IMR-90 (cell line): ENCODE data around the gene CFAP97D1. TPM values are rescaled to one million over a fixed set of nuclear protein-coding genes. Genes with fewer than 3 reads are reported as not detected.

Experiments used
- ATAC-seq: fragments of 200-7000 bp; cut with Tn5 transposase; 2 replicates; pipeline ENCODE4 v1.9.1; 2020; ENCODE audit warnings: low read depth, mild to moderate bottlenecking, moderate library complexity
- BruUV-seq: library from RNA; stranded (reverse); fragments of 400-500 nt; replicated peaks from 2 replicates; lab custom pipeline; 2021; lab: Mats Ljungman, UMichigan
- CTCF ChIA-PET: fragments of 300-600 bp; formaldehyde crosslinking; extraction: SDS; loops from one replicate; lab custom pipeline; 2021; ENCODE audit warnings: antibody characterized with exemption; lab: Yijun Ruan, JAX
- POLR2A ChIA-PET: fragments of 300-600 bp; sonication (Branson Sonifier 250); formaldehyde crosslinking; loops from one replicate; lab custom pipeline; 2022; ENCODE audit warnings: antibody characterized with exemption; ENCODE audit not compliant: unreplicated experiment; lab: Charles Lee
- DNase-seq: peaks from one replicate; pipeline ENCODE4 v3.0.0; 2013
- H2AFZ ChIP-seq: replicated peaks from 2 replicates; pipeline ENCODE3; 2013; ENCODE audit warnings: low read length, mild to moderate bottlenecking; ENCODE audit not compliant: poor library complexity
- H2AK5ac ChIP-seq: 2 replicates; pipeline ENCODE4 v1.6.1; 2013; ENCODE audit warnings: low read depth, low read length, inconsistent platforms
- H2AK9ac ChIP-seq: replicated peaks from 2 replicates; pipeline ENCODE3; 2013; ENCODE audit warnings: mild to moderate bottlenecking, low read depth, low read length, moderate library complexity; ENCODE audit not compliant: poor library complexity
- H2BK120ac ChIP-seq: 2 replicates; pipeline ENCODE4 v1.6.1; 2013; ENCODE audit warnings: low read depth, low read length, inconsistent platforms
- H2BK15ac ChIP-seq: 3 replicates; pipeline ENCODE4 v1.6.1; 2013; ENCODE audit warnings: low read depth, low read length, inconsistent platforms
- H2BK20ac ChIP-seq: 2 replicates; pipeline ENCODE4 v1.6.1; 2013; ENCODE audit warnings: low read depth, mild to moderate bottlenecking, inconsistent platforms, low read length, moderate library complexity
- H2BK5ac ChIP-seq: 2 replicates; pipeline ENCODE4 v1.6.1; 2013; ENCODE audit warnings: mild to moderate bottlenecking, low read depth, low read length, inconsistent platforms; ENCODE audit not compliant: poor library complexity, severe bottlenecking
- H3K14ac ChIP-seq: replicated peaks from 2 replicates; pipeline ENCODE4 v1.6.1; 2013; ENCODE audit warnings: low read depth, low read length, inconsistent platforms
- H3K18ac ChIP-seq: 2 replicates; pipeline ENCODE4 v1.6.1; 2013; ENCODE audit warnings: low read depth, low read length, control low read depth
- H3K23ac ChIP-seq: 2 replicates; pipeline ENCODE4 v1.6.1; 2013; ENCODE audit warnings: low read depth, low read length, inconsistent platforms
- H3K27ac ChIP-seq: 2 replicates; pipeline ENCODE4 v1.5.1; 2013; ENCODE audit warnings: mild to moderate bottlenecking, control low read depth, low read length; ENCODE audit not compliant: insufficient read depth
- H3K27me3 ChIP-seq: 2 replicates; pipeline ENCODE4 v1.6.1; 2013; ENCODE audit warnings: low read length; ENCODE audit not compliant: control insufficient read depth, insufficient read depth
- H3K36me3 ChIP-seq: 2 replicates; pipeline ENCODE4 v1.6.1; 2013; ENCODE audit warnings: low read length, mixed read lengths; ENCODE audit not compliant: control insufficient read depth, insufficient read depth
- H3K4ac ChIP-seq: 2 replicates; pipeline ENCODE4 v1.6.1; 2013; ENCODE audit warnings: low read depth, low read length, inconsistent platforms
- H3K4me1 ChIP-seq: 2 replicates; pipeline ENCODE4 v1.6.1; 2013; ENCODE audit warnings: low read length, mixed read lengths; ENCODE audit not compliant: control insufficient read depth, insufficient read depth
- H3K4me2 ChIP-seq: 2 replicates; pipeline ENCODE4 v1.6.1; 2013; ENCODE audit warnings: low read depth, mild to moderate bottlenecking, control low read depth, low read length, moderate library complexity
- H3K4me3 ChIP-seq: 2 replicates; pipeline ENCODE4 v1.5.1; 2013; ENCODE audit warnings: low read depth, mild to moderate bottlenecking, control low read depth, low read length, moderate library complexity; ENCODE audit not compliant: insufficient read depth
- H3K56ac ChIP-seq: 2 replicates; pipeline ENCODE4 v1.6.1; 2013; ENCODE audit warnings: low read length, inconsistent platforms; ENCODE audit not compliant: insufficient read depth; ENCODE audit errors: extremely low read depth
- H3K79me1 ChIP-seq, 2 experiments: 2 replicates each; pipeline ENCODE4 v1.6.1; 2013; ENCODE audit warnings: low read length in 2 of 2, inconsistent platforms in 1 of 2, low read depth in 1 of 2
- H3K9ac ChIP-seq: 2 replicates; pipeline ENCODE4 v1.6.1; 2013; ENCODE audit warnings: low read depth, low read length, control low read depth
- H3K9me1 ChIP-seq: 2 replicates; pipeline ENCODE4 v1.6.1; 2013; ENCODE audit warnings: low read length, inconsistent platforms; ENCODE audit not compliant: insufficient read depth
- H3K9me3 ChIP-seq: 2 replicates; pipeline ENCODE4 v1.6.1; 2013; ENCODE audit warnings: low read length; ENCODE audit not compliant: control insufficient read depth, insufficient read depth
- H4K20me1 ChIP-seq: 2 replicates; pipeline ENCODE4 v1.6.1; 2013; ENCODE audit warnings: low read length, inconsistent platforms; ENCODE audit not compliant: insufficient read depth
- H4K5ac ChIP-seq: 2 replicates; pipeline ENCODE4 v1.6.1; 2013; ENCODE audit warnings: mild to moderate bottlenecking, low read depth, low read length, control low read depth
- H4K8ac ChIP-seq, 2 experiments: 2 replicates each; pipeline ENCODE4 v1.6.1; 2013; ENCODE audit warnings: low read depth in 2 of 2, low read length in 2 of 2, control low read depth in 1 of 2, inconsistent platforms in 1 of 2
- H4K91ac ChIP-seq: 2 replicates; pipeline ENCODE4 v1.6.1; 2013; ENCODE audit warnings: low read depth, low read length, inconsistent platforms; ENCODE audit not compliant: insufficient read depth
- FOS ChIP-seq: fragments of 150-350 bp; IDR thresholded peaks from 2 replicates; pipeline ENCODE4 v1.6.1; 2016; ENCODE audit warnings: low read depth, low read length
- MXI1 ChIP-seq: IDR thresholded peaks from 2 replicates; pipeline ENCODE4 v1.6.1; 2012; ENCODE audit warnings: low read depth, mild to moderate bottlenecking, low read length, moderate library complexity, borderline replicate concordance
- WGBS, 2 experiments: methylation state at CpG; one replicate each; pipeline versions ENCODE4 v1.1.5 to v1.1.7; 2013; ENCODE audit warnings: missing lambda C conversion rate in 2 of 2; ENCODE audit not compliant: insufficient read length in 1 of 2; ENCODE audit errors: extremely low coverage in 2 of 2; 5-methylcytosine and 5-hydroxymethylcytosine counted together
- dilution Hi-C: fragments of 300-500 bp; cut with HindIII; formaldehyde crosslinking; loops from one replicate; pipeline ENCODE4 v1.14.3; 2018; ENCODE audit warnings: low sequenced_read_pairs; ENCODE audit not compliant: unreplicated experiment
- in situ Hi-C: fragments of 300-500 bp; cut with MboI; formaldehyde crosslinking; loops from 3 replicates; pipeline ENCODE4 v1.14.3; 2019; ENCODE audit warnings: low sequenced_read_pairs, inconsistent platforms, mixed read lengths
- intact Hi-C: fragments of 100-400 bp; cut with micrococcal nuclease; formaldehyde crosslinking; loops from 2 replicates; pipeline ENCODE4 v1.10.0; 2022
- polyA plus RNA-seq, 3 experiments: library from polyadenylated mRNA; depleted of rRNA; stranded (reverse); fragments of >200 nt; gene quantifications; 2 replicates each; pipeline ENCODE4 v1.2.3, GENCODE V29; 2012; ENCODE audit warnings: low replicate concordance in 1 of 3
- total RNA-seq: library from RNA; depleted of rRNA; stranded (reverse); fragments of >200 nt; gene quantifications from 2 replicates; pipeline ENCODE4 v1.2.3, GENCODE V29; 2012

CFAP97D1 gene
- total and polyA plus RNA-seq, 2 of the 4 experiments (the other 2 are of a cell fraction) = under 0.01 TPM; not detected in 1

- H3K18ac ChIP-seq = peak overlapping the region; percentile 55; the same call in 1 of the 2 replicates
These were observed 39.7 kb upstream of the CFAP97D1 start for GRCh38 chr17:43740541-43740940.

More at GRCh38 chr17:43740541-43740940, 39.7 kb upstream of the CFAP97D1 start:
- intact Hi-C loops = no loop called here
- BruUV-seq = no TSS peak
- Histone ChIP-seq H3K56ac (no peak overlapping the region), H2BK120ac (peak overlapping the region; percentile 85), H3K9me3 (no peaks in the 10 kb centered on the region), H2AK9ac (peak overlapping the region; percentile 58), H4K8ac (peak overlapping the region in 1 of 2 experiments; percentile 67; a peak in 1 of 4 replicates), H3K4me2 (peak overlapping the region; percentile 33; the same call in 1 of the 2 replicates), H2BK5ac (peak overlapping the region; percentile 38), H3K36me3 (no peaks in the 10 kb centered on the region), H2AFZ (peak overlapping the region; percentile 45), H2BK15ac (0 out of 3 replicates have a peak overlapping the region, but pooled peaks have one; percentile 38), H4K20me1 (no peaks in the 10 kb centered on the region), H4K91ac (peak overlapping the region; percentile 66), H2AK5ac (peak overlapping the region; percentile 10), H3K27me3 (peaks cover 6% of the 10 kb centered on the region), H3K4me1 (peaks cover 10% of the 10 kb centered on the region), H3K23ac (no peak overlapping the region), H3K79me1 (no peaks in the 10 kb centered on the region), H3K4me3 (no peak overlapping the region), H3K4ac (peak overlapping the region; percentile 76), H3K9ac (no peak overlapping the region), H2BK20ac (peak overlapping the region; percentile 74; the same call in 1 of the 2 replicates), H3K9me1 (peaks cover 14% of the 10 kb centered on the region), H3K27ac (no peak overlapping the region), H4K5ac (no peak overlapping the region; the same call in 1 of the 2 replicates), H3K14ac (peak overlapping the region; percentile 16; the same call in 1 of the 2 replicates)
- ChIA-PET POLR2A (no interaction called here), CTCF (interaction anchor here (0.7 to 1.4 kb wide), 4 partner anchors 12 to 165 kb away, joined by 3 to 7 read pairs (median 3); no protein-coding TSS in a partner anchor)
- DNase-seq = peak; percentile 59
- ATAC-seq = peak; percentile 82
- 83% methylated on average over 1 of the region's 4 CpGs; no CpG with 5 or more reads in 1 of the 2 experiments for WGBS, 2 experiments
- dilution Hi-C loops = no loop called here
- in situ Hi-C loops = no loop called here
- TF ChIP-seq MXI1 (no peak), FOS (0 out of 2 replicates have a peak, but pooled peaks have one; percentile 18)
